ENCODE results near the gene ETV5.

- no peak for TF ChIP-seq CTCF (IDR thresholded peaks at IDR 0.05)
- TF ChIP-seq HOXA7 (CRISPR knock-in tag; IDR thresholded peaks at IDR 0.05), result no peak
- no peak for TF ChIP-seq POLR2A (IDR thresholded peaks at IDR 0.05; ENCODE audit: low read length)
- no peak for TF ChIP-seq MAZ (IDR thresholded peaks at IDR 0.05; ENCODE audit: borderline replicate concordance, low read depth, low read length)
- no peak for TF ChIP-seq MAX (IDR thresholded peaks at IDR 0.05)
- TF ChIP-seq RCOR1 (IDR thresholded peaks at IDR 0.05; ENCODE audit: low read depth, low read length), result no peak
- TF ChIP-seq PBX3 (IDR thresholded peaks at IDR 0.05), result no peak
- TF ChIP-seq USF2 (IDR thresholded peaks at IDR 0.05), result no peak
These were observed 43.5 kb upstream of the ETV5 start for GRCh38 chr3:186152361-186152798.

Measured in A549 (cell line).